IPS-NIHi7 (cell line): ENCODE results near the gene MAEA.
"Not testable (repeated sequence)": the region's sequence is repeated elsewhere in the genome, so short reads cannot be mapped to it uniquely, and the experiment has no call there.

Experiments used
- DNase-seq: peaks from one replicate; pipeline ENCODE4 v3.0.0; 2012; ENCODE audit warnings: mixed read lengths; ENCODE audit errors: extremely low spot score

MAEA gene

DNA sequence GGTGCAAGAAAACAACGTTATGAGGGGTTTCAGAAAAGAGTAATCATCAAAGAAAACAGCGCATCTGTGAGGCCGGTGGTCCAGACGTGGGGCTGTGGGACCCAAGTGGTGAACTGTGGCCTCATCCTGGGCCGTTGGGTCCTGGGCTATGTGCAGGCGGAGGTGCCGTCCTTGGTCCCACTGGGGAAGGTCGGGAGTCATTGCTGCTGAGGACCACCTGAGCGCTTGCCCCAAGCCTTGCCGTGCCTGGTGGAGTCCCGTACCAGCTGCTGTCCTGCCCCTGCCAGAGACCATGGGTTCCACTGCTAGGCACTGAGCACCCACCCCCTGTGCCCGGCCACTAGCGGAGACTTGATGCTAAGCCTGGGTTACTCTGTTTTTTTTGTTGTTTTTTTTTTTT lies 31.8 kb downstream of the MAEA start:
- DNase-seq = no peak

DNA sequence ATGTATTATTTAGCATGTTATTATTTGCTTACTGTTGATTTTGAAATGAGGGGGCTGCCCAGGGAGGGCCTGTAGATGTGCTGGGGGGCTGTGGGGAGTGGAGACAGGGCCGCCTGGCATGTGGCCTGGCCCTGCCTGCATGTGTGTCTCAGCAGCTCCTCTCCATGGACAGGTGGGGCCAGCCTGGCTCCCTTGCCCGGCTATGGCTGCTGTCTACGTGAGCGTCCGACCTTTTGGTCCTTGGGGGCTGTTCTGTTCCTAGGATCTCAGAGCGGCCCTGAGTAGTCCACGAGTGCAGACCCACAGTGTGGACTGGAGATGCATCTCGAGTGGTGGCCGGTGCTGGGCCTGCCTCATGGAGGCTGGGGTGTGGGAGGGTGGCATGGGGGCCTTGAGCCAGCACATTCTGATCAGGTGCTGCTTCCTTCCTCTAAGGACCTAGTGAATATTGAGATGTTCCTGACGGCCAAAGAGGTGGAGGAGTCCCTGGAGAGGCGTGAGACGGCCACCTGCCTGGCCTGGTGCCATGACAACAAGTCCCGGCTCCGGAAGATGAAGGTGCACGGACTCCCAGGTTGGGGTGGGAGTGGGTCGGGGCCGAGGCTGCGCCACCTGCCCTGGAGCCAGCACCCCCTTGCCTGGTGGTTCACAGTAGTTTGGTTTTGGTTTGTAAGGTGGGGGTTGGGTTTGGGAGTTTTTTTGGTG lies 32.4 kb downstream of the MAEA start:
- no peak for DNase-seq

DNA sequence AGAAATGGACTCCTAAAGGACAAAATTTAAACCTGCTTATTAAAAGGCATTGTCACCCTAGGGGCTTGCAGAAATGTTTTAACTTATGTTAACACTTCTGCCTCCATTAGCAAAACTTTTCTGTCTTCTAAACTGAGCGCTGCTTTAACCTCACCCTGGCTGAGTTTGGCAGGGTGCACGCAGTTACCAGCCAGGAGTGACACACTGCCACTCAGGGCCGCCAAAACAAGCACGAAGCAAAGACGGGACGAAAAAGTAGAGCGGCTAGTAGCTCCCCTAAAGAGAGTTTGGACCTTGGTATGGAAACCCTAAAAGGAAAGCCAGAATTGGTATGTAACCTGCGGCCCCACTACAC lies 33.6 kb downstream of the MAEA start:
- no peak for DNase-seq

DNA sequence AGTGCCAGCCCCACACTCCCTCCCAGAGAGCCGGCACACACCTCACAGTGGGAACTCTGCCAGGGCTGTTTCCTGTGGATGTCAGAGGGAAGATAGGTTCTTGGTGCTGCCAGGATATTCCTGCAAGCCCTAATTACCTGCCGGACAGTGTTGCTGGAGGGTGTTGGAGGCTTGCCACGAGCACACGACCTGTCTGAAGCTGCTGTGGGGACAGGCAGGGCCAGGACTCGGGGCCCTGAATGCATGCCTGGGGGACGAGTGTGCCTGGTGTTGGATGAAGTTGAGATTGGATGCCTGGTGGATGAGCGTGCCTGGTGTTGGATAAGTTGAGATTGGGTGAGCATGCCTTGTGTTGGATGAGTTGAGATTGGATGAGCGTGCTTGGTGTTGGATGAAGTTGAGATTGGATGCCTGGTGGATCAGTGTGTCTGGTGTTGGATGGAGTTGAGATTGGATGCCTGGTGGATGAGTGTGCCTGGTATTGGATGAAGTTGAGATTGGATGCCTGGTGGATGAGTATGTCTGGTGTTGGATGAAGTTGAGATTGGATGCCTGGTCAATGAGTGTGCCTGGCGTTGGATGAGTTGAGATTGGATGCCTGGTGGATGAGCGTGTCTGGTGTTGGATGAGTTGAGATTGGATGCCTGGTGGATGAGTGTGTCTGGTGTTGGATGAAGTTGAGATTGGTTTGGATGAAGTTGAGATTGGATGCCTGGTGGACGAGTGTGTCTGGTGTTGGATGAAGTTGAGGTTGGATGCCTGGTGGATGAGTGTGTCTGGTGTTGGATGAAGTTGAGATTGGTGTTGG lies 34.1 kb downstream of the MAEA start:
- DNase-seq = no peak

DNA sequence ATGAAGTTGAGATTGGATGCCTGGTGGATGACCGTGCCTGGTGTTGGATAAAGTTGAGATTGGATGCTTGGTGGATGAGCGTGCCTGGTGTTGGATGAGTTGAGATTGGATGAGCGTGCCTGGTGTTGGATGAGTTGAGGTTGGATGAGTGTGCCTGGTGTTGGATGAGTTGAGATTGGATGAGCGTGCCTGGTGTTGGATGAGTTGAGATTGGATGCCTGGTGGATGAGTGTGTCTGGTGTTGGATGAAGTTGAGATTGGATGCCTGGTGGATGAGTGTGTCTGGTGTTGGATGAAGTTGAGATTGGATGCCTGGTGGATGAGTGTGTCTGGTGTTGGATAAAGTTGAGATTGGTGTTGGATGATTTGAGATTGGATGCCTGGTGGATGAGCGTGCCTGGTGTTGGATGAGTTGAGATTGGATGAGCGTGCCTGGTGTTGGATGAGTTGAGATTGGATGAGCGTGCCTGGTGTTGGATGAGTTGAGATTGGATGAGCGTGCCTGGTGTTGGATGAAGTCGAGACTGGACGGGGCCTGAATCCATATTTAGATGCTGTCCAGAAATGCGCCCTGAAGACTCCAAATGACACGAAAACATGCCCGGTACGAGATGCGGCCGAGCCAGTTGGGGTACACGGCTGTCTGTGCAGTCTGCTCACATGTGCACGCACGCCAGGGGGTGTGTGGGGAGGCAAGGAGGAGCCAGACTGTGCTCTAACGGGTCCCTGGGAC lies 34.9 kb downstream of the MAEA start:
- not testable (repeated sequence) for DNase-seq

DNA sequence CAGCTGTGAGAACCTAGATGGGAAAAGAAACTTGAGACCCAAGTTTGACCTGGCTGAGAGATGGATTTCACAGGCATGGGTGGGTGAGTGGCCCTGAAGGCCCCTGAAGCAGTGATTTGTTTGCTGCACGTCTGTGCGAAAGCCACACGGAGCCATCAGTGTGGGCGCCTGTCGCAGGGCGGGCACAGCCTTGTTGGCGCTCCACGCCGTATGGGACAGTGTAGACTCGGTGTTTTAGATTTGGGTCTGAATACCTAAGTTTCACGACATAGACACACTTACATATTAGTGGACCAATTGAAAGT lies 35.4 kb downstream of the MAEA start:
- DNase-seq = no peak

DNA sequence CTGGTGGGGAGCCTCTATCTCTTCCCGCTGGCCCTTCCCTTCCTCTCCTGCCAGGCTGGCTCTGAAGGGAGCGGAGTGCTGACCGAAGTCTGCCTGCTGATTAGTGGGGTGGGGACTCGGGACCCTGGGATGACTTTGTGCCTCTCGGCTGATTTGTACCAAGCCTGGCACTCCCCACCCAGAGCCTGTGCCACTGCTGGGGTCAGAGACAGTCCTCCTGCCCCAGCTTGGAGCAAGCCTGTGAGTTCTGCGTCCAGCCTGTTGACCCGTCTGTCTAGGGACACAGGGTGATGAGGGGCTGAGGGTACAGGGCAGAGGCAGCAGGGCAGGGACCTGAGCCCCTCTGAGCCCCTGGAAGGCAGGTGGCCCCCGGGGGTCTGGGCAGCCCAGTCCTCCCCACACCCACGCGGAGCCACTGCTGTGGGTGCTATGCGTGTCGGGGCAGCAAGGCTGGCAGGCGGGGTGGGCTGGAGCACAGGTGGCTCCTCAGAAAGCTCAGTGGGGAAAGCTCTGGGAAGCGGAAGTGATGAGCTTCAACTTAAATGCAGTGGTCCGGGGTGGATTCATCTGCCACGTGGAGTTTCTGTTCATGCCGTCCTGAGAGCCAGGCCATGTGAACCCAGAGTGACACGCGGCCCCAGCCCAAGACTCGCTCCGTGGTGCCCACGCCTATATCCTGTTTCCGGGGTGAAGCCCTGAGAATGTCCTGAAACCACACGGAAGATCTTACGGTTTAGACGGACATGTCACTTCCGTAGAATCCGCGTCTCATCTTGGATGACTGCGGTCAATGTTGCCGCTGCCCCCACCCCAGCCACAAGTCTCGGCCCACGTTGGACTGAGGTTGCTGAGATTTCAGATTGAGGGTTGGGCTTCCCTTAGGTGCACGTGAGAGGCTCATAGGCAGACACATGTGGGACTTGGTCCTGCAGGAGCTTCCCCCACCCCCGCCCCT lies 36.3 kb downstream of the MAEA start:
- no peak for DNase-seq

DNA sequence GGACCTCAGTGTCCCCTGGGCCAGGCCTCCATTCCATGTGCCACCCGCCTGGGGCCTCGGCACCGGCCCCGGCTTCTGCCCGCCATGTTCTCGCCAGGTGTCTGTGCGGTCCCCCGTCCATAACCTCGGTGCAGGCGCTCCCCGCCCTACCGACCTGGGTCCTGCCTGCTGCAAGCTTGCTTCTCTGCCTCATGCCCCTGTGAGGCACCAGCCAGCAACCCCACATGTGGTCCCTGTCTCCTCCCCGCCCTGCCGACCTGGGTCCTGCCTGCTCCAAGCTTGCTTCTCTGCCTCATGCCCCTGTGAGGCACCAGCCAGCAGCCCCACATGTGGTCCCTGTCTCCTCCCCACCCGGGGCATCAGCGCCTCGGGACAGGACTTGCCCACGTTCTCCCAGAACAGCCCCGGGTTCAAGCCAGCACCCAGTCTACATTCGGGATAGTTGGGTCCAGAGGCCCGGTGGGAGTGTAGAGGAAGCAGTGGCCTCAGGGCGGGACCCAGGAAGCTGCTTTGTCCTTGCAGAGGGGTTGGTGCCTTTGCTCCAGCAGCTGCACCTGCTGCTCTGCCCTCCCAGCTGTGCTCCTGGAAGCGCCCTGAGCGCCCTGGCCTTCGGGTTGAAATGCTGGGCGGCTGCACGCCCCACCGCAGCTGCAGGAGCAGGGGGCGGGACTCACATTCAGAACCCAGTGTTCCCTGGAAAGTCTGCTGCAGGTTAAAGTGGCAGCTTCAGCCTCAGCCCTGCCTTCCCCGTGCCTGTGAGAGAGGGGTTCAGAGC lies 37.2 kb downstream of the MAEA start:
- no peak for DNase-seq

DNA sequence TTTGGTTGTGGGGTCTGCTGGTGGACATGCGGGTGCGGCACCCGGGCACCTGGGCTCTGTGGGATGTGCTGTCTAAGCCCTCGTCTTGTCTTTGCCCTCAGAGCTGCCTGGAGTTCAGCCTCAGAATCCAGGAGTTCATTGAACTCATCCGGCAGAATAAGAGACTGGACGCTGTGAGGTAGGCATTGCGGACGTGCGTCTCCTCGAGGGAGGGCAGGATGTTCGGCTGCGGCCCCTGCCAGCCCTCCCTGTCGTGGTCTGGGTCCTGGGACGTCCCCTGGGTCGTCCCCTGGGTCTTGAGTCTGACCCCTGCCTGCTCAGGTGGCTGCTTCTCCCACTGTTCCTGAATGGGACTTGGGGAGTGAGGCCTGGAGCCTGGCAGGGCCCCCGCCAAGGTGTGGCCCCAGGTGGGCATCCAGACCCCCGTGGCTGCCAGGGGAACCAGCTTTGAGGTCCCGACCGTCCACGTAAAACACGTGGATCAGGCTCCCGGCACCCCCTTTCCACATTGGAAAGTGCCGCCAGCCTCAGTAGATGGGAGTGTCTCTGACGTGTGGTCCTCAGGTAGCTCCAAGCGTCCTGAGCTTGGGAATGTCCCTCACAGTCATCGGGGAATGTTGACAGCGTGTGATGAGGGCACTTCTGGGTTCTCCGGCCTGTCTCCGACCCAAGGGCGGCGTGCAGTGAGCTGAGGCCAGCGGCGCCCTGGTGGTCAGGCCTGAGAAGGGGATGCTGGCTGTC lies 38.0 kb downstream of the MAEA start:
- DNase-seq = no peak

DNA sequence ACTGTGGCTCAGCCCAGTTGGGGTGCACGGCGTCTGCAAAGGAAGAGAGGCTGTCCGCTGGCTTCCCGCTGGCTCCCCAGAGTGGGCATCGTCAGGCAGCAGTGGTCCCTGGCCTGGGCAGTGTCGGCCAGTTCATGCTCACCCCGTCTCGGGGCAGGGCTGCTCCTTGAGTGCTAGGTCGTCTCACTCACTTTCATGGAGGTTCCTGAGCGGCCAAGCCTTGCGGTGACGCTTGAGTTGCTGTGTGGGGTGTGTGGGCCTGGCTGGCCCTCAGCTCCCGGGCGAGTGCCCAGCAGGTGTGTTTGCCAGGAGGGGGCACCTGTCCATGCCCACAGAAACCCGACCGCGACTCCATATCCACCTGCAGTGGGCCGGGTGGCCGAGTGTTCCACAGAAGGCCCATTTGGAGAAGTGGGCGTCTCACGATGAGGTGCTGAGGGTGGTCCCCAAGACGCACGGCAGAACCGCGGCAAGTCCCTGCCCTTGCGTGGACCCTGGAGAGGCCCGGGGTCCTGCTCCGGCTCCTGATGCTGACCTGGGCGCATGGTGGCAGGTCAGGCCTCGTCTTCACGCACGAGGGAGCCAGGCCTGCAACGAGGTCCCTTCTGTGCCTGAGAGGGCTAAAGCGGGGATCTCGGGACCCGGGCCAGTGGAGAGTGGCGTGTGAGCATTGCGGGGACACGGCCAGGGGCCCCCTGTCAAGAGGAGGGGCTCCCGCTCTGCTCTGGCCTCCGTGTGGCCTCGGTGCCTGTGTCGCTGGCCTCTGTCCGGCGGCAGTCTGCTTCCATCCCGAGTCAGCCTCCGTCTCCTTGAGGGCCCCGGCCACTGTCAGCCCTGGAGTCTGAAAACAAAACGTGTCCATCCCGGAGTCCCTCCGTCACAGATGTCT lies 38.8 kb downstream of the MAEA start:
- DNase-seq = no peak

DNA sequence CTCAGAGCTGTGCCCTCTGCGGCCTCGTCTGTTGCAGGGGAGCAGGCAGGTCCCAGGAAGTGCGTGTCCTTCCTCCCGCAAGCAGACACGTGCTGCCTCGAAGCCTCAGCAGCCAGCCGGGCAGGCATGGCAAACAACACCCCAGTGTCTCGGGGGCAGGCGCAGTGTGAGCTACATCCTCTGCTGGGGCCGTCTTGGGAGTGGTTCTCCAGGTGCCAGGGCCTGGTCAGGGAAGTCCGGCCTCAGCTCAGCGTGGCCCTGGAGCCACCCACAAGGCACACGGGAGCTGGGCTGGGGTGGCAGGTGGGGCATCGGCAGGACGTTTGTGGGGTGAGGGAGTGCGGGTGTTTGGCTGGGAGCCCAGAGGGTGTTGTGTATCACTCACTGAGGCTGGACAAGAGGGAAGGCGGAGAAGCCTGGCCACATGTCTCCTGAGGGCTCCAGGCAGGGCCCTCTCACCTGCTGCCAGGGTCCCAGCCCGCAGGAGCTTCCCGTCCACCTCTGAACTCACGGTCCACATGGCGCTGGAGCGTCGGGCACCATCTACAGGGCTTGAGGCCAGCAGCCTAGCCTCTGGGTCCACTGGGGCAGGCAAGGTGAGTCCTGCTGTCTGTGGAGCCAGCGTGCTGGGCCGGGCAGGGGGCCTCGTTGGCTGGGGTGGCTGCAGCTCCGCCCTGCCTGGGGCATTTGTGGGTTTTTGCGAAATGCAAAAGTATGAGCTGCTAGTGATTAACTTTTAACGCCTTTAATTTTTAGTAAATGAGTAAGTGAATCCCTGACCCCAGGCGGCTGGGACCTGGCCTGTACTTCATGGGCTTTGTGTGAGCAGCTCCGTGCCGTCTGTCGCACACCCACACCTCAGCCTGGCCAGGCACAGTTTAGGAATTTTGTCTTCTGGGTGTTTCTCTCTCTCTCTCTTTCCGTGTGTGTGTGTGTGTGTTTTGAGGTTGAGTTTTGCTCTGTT lies 40.0 kb downstream of the MAEA start:
- no peak for DNase-seq

DNA sequence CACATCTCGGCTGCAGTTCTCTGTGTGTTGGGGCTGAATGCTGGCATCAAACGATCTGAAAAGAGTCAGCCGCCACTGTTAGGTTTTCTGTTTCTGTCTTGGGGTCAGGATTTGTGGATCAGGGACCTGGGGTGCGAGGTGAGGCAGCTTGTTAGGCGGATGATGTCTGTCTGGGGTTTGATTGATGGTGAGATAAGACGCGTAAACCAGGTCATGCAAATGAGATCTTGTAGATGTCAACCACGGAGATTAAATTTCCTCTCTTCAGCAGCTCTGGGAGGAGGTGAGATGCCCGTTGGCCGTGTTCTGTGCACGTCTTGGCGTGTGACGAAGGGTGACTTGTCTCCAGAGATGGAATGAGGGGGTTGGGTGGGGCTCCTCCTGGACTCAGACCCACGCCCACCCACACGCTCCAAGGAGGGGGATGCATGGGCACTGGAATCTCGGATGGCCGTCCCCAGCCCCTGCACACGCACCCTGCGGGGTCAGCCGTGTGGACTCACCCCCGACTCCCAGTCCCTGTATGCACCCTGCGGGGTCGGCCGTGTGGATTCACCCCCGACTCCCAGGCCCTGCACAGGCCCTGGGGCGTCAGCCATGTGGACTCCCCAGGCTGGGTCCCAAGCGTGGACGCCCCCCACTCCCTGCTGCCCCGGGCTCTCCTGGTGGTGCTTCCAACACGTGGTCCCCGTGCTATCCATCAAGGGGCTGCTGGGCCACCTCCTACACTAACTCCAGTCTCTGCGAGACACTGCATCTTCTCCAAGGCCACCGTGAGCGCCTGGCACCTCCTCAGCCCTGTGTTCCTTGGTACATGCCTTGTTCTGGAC lies 41.3 kb downstream of the MAEA start:
- no peak for DNase-seq

DNA sequence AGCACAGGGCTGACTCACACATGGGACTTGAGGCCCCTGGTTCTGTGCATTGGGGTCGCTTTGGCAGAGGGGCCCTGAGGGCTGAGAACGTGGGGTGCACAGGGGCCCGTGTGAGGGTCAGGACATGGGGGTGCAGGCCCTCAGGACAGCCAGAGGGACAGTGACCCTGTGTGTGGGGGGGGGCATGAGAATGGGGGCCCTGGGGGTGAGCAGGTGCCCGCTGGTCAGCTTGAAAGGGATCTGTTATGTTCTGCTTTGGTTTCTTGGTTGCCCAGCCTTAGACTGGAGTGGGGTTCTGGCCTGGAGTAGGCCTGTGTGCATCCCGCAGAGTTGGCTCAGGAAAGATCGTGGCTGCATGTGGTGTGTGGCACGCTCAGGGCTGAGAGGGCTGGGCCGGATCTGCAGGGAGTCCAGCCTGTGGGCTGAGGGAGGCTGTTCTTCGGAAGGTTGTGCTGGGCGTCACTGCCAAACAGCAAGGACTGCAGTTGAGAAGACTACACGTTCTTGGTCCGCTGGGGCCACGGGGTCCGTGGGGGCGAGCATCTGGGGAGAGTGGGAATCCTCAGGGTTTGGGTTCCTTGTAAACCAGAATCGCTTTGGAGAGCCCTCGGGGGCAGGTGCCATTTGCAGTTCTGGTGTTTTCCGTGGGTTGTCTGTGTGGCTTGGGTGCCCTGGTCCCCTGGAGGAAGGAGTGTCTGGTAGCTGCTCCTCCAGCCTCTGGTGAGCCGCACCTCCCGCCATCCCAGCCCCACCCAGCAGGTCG lies 42.1 kb downstream of the MAEA start:
- DNase-seq = no peak

DNA sequence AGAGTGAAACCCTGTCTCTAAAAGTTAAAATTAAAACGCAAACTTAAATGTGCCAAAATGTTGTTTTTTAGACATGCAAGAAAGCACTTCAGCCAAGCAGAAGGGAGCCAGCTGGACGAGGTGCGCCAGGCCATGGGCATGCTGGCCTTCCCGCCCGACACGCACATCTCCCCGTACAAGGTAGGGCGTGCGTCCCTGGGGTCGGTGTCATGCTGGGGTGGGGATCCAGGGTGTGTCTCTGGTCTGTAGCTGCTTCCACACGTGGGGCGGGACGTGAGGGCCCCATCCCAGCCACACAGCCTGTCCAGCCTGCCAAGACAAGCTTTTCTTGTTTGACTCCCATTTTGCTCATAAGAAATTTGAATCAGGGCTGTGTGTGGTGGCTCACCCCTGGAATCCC lies 43.0 kb downstream of the MAEA start:
- no peak for DNase-seq

DNA sequence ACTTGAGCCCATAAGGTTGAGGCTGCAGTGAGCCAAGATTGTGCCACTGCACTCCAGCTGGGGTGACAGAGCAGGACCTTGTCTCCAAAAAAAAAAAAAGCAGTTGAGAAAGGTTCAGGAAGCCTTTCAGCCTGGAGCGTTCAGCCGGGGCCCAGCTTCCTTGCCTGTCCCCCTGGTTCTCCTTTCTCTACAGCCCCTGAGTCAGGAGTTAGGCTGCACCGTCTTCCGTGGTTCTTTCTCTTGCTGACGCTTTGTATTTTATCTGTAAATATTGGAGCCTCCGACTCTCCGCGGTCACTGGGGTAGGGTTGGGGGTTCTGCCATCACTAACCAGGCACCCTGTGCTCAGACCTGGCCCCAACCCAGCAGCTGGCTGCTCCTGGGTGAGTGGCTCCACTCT lies 43.6 kb downstream of the MAEA start:
- DNase-seq = no peak

DNA sequence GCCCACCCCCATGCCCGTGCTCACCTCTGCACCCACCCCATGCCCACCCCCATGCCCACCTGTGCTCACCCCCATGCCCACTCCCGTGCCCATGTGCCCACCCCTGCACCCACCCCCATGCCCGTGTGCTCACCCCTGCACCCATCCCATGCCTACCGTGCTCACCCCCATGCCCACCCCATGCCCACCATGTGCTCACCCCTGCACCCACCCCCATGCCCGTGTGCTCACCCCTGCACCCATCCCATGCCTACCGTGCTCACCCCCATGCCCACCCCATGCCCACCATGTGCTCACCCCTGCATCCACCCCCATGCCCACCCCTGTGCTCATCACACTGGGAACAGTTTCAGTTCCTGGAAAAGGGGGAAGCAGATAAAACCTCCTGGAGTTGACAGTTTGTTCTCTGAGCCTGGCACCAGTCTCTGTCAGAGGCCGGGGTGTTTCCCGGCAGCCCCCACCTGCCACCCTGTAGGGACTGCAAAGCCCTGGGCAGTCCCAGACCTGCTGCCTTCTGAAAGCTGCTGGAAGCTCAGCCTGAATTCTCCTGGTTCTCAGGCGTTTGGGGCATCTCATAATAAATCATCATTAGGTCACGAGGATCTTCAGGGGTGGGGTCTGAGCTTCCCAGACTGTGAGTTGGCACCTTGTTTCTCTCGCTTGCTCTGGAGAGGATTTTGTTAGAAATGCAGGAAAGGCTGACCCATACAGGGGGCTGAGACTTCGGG lies 44.3 kb downstream of the MAEA start:
- DNase-seq = not testable (repeated sequence)
